Activated T-helper 17 cell treated with anti-CD3 and anti-CD28 coated beads, Interleukin-2, amount 50 U/mL, for 72 hours (primary cell): ENCODE data around the gene REXO4. TPM values are rescaled to one million over a fixed set of nuclear protein-coding genes. Genes with fewer than 3 reads are reported as not detected.
"Not testable (repeated sequence)": the region's sequence is repeated elsewhere in the genome, so short reads cannot be mapped to it uniquely, and the experiment has no call there.

ENCODE experiments used
- ATAC-seq: fragments of 150-1000 bp; cut with Tn5 transposase; replicated peaks from 2 replicates; pipeline ENCODE4 v1.10.0; 2021; ENCODE audit warnings: mild to moderate bottlenecking, moderate library complexity
- H3K27ac Mint-ChIP-seq: one replicate; pipeline ENCODE4 v1.8.0; 2022; ENCODE audit warnings: mixed read lengths
- H3K27me3 Mint-ChIP-seq: one replicate; pipeline ENCODE4 v1.8.0; 2022; ENCODE audit warnings: mixed read lengths
- H3K36me3 Mint-ChIP-seq: one replicate; pipeline ENCODE4 v1.8.0; 2022; ENCODE audit warnings: low read depth, mild to moderate bottlenecking, mixed read lengths
- H3K4me1 Mint-ChIP-seq: one replicate; pipeline ENCODE4 v1.8.0; 2022; ENCODE audit warnings: mixed read lengths
- H3K4me3 Mint-ChIP-seq: one replicate; pipeline ENCODE4 v1.8.0; 2022; ENCODE audit warnings: mild to moderate bottlenecking, mixed read lengths
- H3K9me3 Mint-ChIP-seq: one replicate; pipeline ENCODE4 v1.8.0; 2022; ENCODE audit warnings: mixed read lengths
- total RNA-seq, 2 donors: library from RNA; stranded (reverse); gene quantifications; one replicate each; pipeline ENCODE4 v1.2.3, GENCODE V29; 2022

The REXO4 gene
- total RNA-seq, 2 donors from 2014 or later: 26.1 to 36.5 TPM

DNA sequence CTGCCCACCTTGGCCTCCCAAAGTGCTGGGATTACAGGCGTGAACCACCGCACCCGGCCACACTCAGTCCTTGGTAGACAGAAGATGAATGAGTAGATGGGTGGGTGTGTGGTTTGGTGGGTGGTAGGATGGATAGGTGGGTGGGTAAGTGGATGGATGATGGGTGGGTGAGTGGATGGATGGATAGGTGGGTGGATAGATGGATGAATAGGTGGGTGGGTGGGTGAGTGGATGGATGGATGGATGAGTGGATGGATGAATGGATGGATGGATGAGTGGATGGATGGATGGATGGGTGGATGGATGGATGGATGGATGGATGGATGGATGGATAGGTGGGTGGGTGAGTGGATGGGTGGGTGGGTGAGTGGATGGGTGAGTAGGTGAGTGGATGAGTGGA lies 25.5 kb downstream of the REXO4 start:
- H3K27me3 Mint-ChIP-seq, H3K9me3 Mint-ChIP-seq, ATAC-seq, H3K4me3 Mint-ChIP-seq, H3K4me1 Mint-ChIP-seq, H3K36me3 Mint-ChIP-seq, H3K27ac Mint-ChIP-seq: not testable (repeated sequence)

DNA sequence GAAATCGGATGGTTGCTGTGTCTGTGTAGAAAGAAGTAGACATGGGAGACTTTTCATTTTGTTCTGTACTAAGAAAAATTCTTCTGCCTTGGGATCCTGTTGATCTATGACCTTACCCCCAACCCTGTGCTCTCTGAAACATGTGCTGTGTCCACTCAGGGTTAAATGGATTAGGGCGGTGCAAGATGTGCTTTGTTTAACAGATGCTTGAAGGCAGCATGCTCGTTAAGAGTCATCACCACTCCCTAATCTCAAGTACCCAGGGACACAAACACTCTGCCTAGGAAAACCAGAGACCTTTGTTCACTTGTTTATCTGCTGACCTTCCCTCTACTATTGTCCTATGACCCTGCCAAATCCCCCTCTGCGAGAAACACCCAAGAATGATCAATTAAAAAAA lies 26.4 kb downstream of the REXO4 start:
- not testable (repeated sequence) for H3K27ac Mint-ChIP-seq, ATAC-seq

DNA sequence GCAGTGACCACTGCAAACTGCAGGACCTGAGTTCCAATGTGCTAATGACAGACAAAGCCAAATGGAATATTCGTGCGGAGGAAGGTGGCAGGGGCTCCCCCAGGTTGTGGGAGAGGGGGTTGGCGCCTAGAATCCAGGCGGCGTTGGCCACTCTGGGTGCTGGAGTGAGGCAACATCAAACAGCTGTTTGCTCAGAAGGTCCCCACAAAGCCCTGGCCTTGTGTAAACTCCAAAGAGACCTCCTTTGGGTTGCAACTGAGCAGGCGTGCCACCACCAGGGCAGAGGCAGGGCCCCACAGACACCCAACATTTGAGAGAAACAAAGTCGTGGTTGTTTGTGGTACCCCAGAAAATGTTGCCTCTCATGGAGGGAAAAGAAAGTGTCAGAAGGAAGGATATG lies 27.1 kb downstream of the REXO4 start:
- Mint-ChIP-seq H3K4me3 (no peak overlapping the region), H3K9me3 (no peaks in the 10 kb centered on the region), H3K27ac (no peak overlapping the region), H3K36me3 (no peaks in the 10 kb centered on the region), H3K27me3 (peaks cover 6% of the 10 kb centered on the region), H3K4me1 (no peaks in the 10 kb centered on the region)
- no peak for ATAC-seq

More for the DNA sequence above, 26.4 kb downstream of the REXO4 start:
- H3K4me1 Mint-ChIP-seq, H3K36me3 Mint-ChIP-seq, H3K9me3 Mint-ChIP-seq, H3K4me3 Mint-ChIP-seq, H3K27me3 Mint-ChIP-seq: not testable (repeated sequence)

DNA sequence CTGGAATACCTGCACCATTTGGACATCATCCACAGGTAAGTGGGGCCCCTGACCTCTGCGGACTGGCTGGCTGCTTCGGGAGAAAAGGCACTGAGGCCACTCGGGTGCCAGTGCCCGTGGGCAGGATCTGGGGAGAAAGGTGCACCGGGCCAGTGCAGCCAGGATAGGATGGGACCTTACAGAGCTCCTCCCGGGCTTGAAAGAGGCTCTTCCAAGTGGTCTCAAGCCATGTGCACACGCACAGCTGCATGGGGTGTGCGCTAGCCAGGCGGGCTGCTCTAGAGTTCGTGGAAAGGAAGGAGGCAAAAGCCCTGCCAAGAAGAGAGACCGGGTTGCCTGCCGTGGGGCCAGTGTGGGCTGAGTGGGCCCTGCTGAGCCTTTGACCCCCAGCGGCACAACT lies 28.2 kb downstream of the REXO4 start:
- ATAC-seq: no peak
- Mint-ChIP-seq H3K9me3 (no peaks in the 10 kb centered on the region), H3K27ac (no peak overlapping the region), H3K27me3 (peaks cover 6% of the 10 kb centered on the region), H3K36me3 (no peaks in the 10 kb centered on the region), H3K4me1 (no peaks in the 10 kb centered on the region), H3K4me3 (no peak overlapping the region)

DNA sequence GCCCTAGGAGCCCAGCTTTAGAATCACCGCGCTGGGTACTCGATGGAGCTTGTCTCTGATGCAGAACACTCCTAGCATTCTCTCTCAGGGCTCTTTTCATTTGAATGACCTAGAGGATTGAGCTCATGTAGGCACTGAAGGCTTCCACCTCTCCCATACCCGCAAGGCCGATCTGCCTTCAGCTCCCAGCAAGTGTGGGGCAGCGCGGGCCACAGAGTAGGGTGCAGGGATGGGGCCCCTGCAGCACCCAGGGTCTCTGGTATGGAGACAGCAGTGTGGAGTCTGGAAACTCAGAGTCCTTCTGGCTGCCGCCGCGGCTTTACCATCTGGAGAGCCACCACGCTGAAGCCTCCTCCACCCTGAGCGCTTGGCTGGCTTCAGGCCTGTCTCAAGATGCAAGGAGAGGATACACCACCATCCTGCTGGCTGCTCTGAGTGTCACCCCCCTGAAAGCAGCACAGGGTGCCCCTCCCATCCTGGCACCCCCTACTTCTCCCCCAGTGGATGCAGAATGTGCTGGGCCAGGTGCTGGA lies 28.7 kb downstream of the REXO4 start:
- Mint-ChIP-seq H3K27me3 (peaks cover 6% of the 10 kb centered on the region), H3K9me3 (no peaks in the 10 kb centered on the region)

DNA sequence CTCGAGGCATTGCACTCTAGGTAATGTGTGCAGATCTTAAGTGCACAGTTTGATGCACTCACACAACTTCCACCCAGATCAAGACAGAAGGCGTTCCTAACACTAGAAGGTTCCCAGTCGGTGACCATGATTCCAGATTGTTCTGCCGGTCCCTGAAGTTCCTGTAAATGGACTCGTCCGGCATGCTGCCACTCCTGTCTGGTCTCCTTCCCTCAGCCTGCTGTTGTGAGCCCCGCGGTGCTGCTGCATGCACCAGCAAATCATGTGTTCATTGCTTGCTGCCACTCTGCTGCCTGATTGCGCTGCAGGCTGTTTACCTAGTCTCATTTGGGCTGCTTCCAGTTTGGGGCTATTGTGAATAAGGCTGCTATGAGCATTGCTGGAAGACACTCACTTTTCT lies 30.1 kb downstream of the REXO4 start:
- ATAC-seq: no peak
- Mint-ChIP-seq H3K27me3 (peaks cover 6% of the 10 kb centered on the region), H3K4me1 (no peaks in the 10 kb centered on the region), H3K9me3 (no peaks in the 10 kb centered on the region), H3K36me3 (no peaks in the 10 kb centered on the region), H3K4me3 (no peak overlapping the region), H3K27ac (no peak overlapping the region)

More for the DNA sequence above, 28.7 kb downstream of the REXO4 start:
- no peak overlapping the region for H3K27ac Mint-ChIP-seq
- no peak overlapping the region for H3K4me3 Mint-ChIP-seq
- no peaks in the 10 kb centered on the region for H3K36me3 Mint-ChIP-seq
- H3K4me1 Mint-ChIP-seq: no peaks in the 10 kb centered on the region
- ATAC-seq: no peak

DNA sequence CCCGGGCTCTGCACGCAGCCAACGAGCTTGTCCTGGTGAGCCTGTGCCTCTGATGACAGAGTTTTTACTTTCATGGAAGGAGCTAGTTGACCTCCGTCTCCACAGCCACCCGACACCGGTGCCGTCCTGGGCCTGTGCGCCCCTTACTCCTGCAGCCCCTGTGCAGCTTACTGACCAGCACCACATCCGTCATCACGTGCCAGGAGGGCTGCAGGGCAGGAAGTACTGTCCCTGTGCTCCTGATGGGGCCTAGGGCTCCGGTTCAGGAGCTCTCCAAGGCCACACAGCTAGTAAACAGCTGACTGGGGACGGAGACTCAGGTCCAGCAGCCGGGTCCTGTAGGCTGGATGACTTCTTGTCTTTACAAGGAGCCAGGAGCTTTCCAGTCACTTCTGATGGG lies 31.5 kb downstream of the REXO4 start:
- Mint-ChIP-seq H3K36me3 (no peaks in the 10 kb centered on the region), H3K27me3 (peaks cover 6% of the 10 kb centered on the region), H3K9me3 (no peaks in the 10 kb centered on the region), H3K4me3 (no peak overlapping the region), H3K4me1 (no peaks in the 10 kb centered on the region), H3K27ac (no peak overlapping the region)
- no peak for ATAC-seq

DNA sequence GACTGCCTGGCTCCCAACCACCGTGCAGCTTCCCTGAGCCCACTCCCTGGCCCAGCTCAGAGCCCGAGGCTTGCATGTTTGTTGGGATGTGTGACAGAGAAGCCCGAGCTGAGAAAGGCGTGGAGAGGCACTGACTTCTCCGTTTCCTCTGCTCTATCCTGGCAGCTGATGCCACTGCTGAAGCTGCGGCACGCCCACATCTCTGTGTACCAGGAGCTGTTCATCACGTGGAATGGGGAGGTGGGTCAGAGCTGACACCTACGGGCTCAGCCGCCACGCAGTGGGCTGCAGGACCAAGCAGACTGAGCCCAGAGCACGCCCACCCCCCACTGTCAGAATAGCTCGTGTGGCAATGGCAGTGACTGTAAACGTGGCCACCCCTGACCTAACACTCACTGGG lies 32.4 kb downstream of the REXO4 start:
- Mint-ChIP-seq H3K9me3 (no peaks in the 10 kb centered on the region), H3K4me3 (no peak overlapping the region), H3K36me3 (no peaks in the 10 kb centered on the region), H3K4me1 (no peaks in the 10 kb centered on the region), H3K27ac (no peak overlapping the region), H3K27me3 (peaks cover 3% of the 10 kb centered on the region)
- ATAC-seq: no peak

DNA sequence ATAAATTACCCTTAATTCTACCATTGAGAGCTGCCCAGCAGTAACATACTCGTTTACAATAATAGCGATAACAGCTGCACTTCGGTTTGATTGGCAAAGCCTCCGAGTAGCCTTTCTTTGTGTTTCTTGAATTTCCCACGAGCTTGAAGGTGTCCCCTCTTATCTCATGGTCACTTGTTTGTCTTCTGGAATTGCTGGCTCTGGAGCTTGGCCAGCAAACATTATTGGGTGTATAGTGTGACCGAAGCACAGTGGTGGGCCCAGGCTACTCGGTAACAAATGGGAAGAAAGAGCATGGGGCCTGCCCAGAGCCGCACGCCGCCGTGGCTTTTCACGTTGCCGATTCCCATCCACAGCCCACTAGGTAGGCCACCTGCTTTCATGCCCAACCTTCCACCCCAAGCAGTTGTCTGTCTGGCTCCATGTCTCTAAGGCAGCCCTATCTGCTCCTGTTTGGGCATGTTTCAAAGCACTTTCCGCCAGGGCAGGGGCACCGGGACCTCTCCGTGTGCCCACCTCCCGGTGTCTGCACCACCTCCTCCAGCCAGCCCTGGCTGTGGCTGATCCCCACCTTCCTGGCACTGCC lies 33.0 kb downstream of the REXO4 start:
- H3K27me3 Mint-ChIP-seq: peaks cover 2% of the 10 kb centered on the region
- no peak overlapping the region for H3K4me3 Mint-ChIP-seq
- no peaks in the 10 kb centered on the region for H3K4me1 Mint-ChIP-seq
- ATAC-seq: no peak
- H3K36me3 Mint-ChIP-seq: no peaks in the 10 kb centered on the region
- H3K27ac Mint-ChIP-seq: no peak overlapping the region
- no peaks in the 10 kb centered on the region for H3K9me3 Mint-ChIP-seq

DNA sequence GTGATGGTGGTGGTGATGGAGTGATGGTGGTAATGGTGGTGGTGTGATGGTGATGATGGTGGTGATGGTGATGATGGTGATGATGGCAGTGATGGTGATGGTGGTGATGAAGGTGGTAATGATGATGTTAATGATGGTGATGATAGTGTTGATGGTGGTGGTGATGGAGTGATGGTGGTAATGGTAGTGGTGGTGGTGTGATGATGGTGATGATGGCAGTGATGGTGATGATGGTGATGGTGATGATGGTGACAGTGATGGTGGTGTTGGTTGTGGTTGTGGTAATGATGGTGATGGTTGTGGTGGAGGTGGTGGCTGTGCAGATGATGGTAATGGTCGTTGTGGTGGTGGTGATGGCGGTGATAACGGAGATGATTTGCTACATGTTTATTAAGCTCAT lies 34.4 kb downstream of the REXO4 start:
- no peak overlapping the region for H3K27ac Mint-ChIP-seq
- ATAC-seq: no peak
- no peaks in the 10 kb centered on the region for H3K9me3 Mint-ChIP-seq
- no peaks in the 10 kb centered on the region for H3K27me3 Mint-ChIP-seq
- H3K36me3 Mint-ChIP-seq: no peaks in the 10 kb centered on the region
- no peaks in the 10 kb centered on the region for H3K4me1 Mint-ChIP-seq
- H3K4me3 Mint-ChIP-seq: no peak overlapping the region

DNA sequence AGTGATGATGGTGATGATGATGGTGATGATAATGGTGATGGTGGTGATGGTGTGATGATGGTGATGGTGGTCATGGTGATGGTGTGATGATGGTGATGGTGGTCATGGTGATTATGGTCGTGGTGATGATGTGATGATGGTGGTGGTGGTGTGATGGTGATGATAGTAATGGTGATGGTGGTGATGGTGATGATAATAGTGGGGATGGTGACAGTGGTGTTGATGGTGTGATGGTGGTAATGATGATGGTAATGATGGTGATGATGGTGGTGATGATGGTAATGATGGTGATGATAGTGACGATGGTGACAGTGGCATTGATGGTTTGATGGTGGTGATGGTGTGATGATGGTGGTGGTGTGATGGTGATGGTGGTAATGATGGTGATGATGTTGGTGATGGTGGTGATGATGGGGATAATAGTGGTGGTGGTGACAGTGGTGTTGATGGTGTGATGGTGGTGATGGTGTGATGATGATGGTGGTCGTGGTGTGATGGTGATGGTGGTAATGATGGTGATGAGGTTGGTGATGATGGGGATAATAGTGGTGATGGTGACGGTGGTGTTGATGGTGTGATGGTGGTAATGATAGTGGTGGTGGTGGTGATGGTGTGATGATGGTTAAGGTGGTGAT lies 35.2 kb downstream of the REXO4 start:
- Mint-ChIP-seq H3K27me3 (no peaks in the 10 kb centered on the region), H3K27ac (no peak overlapping the region), H3K4me1 (no peaks in the 10 kb centered on the region), H3K4me3 (no peak overlapping the region), H3K36me3 (no peaks in the 10 kb centered on the region), H3K9me3 (no peaks in the 10 kb centered on the region)
- ATAC-seq: no peak

DNA sequence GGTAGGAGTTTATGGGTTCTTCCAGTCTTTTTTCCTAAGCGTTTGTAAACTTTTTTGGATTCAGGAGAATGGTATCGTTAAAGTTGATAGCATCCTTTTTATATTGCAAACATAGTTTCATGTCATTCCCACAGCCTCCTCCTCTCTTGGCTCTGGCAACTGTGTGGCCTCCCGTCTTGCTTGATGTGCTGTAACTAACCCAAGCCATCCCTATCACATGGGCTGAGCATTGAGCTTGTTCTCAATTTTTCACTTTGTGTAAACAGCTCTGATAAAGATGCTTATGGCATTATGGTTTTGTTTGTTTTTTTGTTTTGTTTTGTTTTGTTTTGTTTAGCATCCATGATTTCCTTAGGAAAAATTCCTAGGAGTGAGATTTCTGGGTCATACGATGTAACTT lies 37.1 kb downstream of the REXO4 start:
- H3K4me3 Mint-ChIP-seq: no peak overlapping the region
- no peaks in the 10 kb centered on the region for H3K27me3 Mint-ChIP-seq
- no peaks in the 10 kb centered on the region for H3K36me3 Mint-ChIP-seq
- no peaks in the 10 kb centered on the region for H3K4me1 Mint-ChIP-seq
- no peak overlapping the region for H3K27ac Mint-ChIP-seq
- H3K9me3 Mint-ChIP-seq: no peaks in the 10 kb centered on the region
- ATAC-seq: no peak

DNA sequence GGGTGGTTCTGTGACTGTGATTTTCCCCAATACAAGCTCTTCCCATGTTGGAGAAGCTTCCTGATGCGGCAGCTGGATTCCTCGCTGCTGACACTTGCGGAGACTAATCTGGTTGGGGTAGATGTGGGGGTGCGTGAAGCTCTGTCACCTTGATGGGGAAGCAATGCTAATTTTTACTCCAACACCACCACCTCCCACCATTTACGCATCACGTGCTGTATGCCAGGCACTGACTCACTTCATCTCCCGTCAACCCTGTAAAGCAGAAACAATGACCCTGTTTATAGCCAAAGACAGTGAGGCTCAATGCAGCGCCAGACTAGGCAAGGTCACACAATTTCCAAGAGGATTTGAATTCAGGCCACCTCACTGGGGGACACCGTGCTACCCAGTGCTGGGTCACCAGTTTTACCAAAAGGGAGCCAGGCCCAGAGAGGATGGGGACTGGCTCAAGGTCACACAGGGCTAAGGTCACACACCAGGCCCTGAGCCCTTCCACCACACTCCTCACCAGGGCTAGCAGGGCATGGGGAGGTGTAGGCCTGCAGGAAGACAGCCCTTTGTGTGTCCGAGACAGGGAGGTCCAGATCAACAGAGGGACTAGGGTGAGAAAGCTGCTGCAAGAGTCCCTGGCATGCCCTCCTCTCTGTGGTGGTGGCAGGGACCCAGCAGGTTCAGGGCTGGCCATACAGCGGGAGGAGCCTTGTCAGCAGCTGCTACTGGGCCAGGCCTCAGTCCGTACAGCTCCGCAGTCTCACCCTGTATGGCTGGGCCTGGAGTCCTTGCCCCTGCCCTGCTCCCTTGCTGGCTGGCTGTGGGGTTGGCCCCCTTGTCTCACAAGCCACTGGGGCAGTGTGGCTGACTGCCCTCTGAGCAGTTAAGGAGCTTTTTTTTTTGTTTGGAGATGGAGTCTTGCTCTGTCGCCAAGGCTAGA lies 38.4 kb downstream of the REXO4 start:
- H3K27me3 Mint-ChIP-seq: no peaks in the 10 kb centered on the region
- H3K27ac Mint-ChIP-seq: no peak overlapping the region
- H3K9me3 Mint-ChIP-seq: no peaks in the 10 kb centered on the region
- H3K4me3 Mint-ChIP-seq: no peak overlapping the region
- no peak for ATAC-seq
- H3K4me1 Mint-ChIP-seq: no peaks in the 10 kb centered on the region
- peaks cover 10% of the 10 kb centered on the region for H3K36me3 Mint-ChIP-seq

DNA sequence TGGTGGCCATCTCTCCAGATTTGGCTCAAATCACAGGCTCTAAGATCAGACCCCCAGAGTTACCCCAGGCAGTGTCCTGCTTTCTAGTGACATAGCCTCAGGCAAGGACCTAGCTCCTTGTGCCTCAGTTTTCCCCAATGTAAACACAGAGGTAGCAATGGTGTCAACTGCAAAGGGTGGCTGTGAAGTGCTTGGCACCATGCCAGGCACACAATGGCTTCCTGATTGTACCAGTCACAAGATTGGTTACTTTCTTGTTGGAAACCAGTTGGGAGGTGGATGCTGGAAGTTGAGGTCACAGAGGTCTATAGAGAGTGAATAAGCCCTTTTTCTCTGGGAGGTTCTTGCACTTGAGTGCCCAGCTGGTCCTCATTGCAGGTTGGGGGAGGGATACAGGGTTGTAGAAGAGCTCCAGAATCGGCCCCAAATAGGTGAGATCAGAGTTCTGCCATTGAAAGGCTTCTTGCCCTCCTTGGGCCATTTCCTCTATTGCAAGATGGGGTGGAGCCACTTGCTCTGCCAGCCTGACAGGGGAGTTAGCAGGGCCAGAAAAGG lies 39.3 kb downstream of the REXO4 start:
- Mint-ChIP-seq H3K4me3 (no peak overlapping the region), H3K27me3 (no peaks in the 10 kb centered on the region)
- no peak for ATAC-seq

More for the DNA sequence above, 39.3 kb downstream of the REXO4 start:
- H3K4me1 Mint-ChIP-seq: no peaks in the 10 kb centered on the region
- peaks cover 19% of the 10 kb centered on the region for H3K36me3 Mint-ChIP-seq
- no peak overlapping the region for H3K27ac Mint-ChIP-seq
- no peaks in the 10 kb centered on the region for H3K9me3 Mint-ChIP-seq
